Measurements from ENCODE around the gene VSIG10L.

Gene VSIG10L

GRCh38 chr19:51368366-51369282 is 26.7 kb upstream of the VSIG10L start, which contains the start of gene CLDND2:
CLDND2 (minus strand) TSS chr19:51369003; CDS start chr19:51368577, 426 bp downstream.
- Mint-ChIP-seq H3K36me3 (peaks cover 4% of the 10 kb centered on the region), H3K4me1 (ENCODE audit: low read depth) (peaks cover 66% of the 10 kb centered on the region), H3K4me3 (peak within 1 kb of the TSS; percentile 100)

GRCh38 chr19:51367565-51368365 is 25.8 kb upstream of the VSIG10L start:
- Mint-ChIP-seq H3K36me3 (peaks cover 4% of the 10 kb centered on the region), H3K4me3 (peak overlapping the region; percentile 100), H3K4me1 (ENCODE audit: low read depth) (peaks cover 66% of the 10 kb centered on the region), H3K9me3 (ENCODE audit: low read depth) (no peaks in the 10 kb centered on the region), H3K27ac (peak overlapping the region; percentile 99), H3K27me3 (no peaks in the 10 kb centered on the region)

More at GRCh38 chr19:51368366-51369282, 26.7 kb upstream of the VSIG10L start, which contains the start of gene CLDND2:
- no peaks in the 10 kb centered on the region for H3K9me3 Mint-ChIP-seq (ENCODE audit: low read depth)
- H3K27me3 Mint-ChIP-seq: no peaks in the 10 kb centered on the region
- H3K27ac Mint-ChIP-seq: peak within 1 kb of the TSS; percentile 99

DNA sequence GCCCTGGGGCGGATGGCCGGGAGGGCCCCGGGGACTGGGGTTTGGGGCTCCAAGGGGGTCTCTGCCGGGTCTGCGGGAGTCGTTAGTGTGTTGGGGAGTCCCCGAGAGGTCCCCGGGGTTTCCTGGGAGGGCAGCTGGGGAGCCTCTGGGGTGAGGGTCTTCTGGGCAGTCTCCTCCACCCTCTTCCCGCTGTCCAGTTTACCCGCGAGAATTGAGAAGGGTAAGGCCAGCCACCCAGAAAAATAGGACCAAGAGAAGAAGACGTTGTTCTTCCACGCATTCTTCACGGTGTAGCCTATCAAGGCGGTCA is 25.3 kb upstream of the VSIG10L start:
- H3K4me3 Mint-ChIP-seq: peak overlapping the region; percentile 100
- no peaks in the 10 kb centered on the region for H3K27me3 Mint-ChIP-seq
- H3K36me3 Mint-ChIP-seq: peaks cover 4% of the 10 kb centered on the region
- peaks cover 66% of the 10 kb centered on the region for H3K4me1 Mint-ChIP-seq (ENCODE audit: low read depth)
- H3K9me3 Mint-ChIP-seq (ENCODE audit: low read depth): no peaks in the 10 kb centered on the region
- H3K27ac Mint-ChIP-seq: peak overlapping the region; percentile 99

- peak overlapping the region; percentile 100 for H3K4me3 Mint-ChIP-seq
- H3K27ac Mint-ChIP-seq: peak overlapping the region; percentile 99
- H3K36me3 Mint-ChIP-seq: peaks cover 4% of the 10 kb centered on the region
- peaks cover 65% of the 10 kb centered on the region for H3K4me1 Mint-ChIP-seq (ENCODE audit: low read depth)
- no peaks in the 10 kb centered on the region for H3K27me3 Mint-ChIP-seq
- no peaks in the 10 kb centered on the region for H3K9me3 Mint-ChIP-seq (ENCODE audit: low read depth)
Measured at GRCh38 chr19:51366389-51367254, 24.7 kb upstream of the VSIG10L start.

GRCh38 chr19:51365965-51366388 is 24.0 kb upstream of the VSIG10L start, which contains the start of gene ETFB:
ETFB (minus strand) TSS chr19:51366388; CDS start chr19:51366326, 62 bp downstream.
- H3K4me1 Mint-ChIP-seq (ENCODE audit: low read depth): peaks cover 59% of the 10 kb centered on the region
- peak within 1 kb of the TSS; percentile 100 for H3K4me3 Mint-ChIP-seq
- H3K9me3 Mint-ChIP-seq (ENCODE audit: low read depth): no peaks in the 10 kb centered on the region
- H3K36me3 Mint-ChIP-seq: peaks cover 4% of the 10 kb centered on the region
- peak within 1 kb of the TSS; percentile 99 for H3K27ac Mint-ChIP-seq
- no peaks in the 10 kb centered on the region for H3K27me3 Mint-ChIP-seq

DNA sequence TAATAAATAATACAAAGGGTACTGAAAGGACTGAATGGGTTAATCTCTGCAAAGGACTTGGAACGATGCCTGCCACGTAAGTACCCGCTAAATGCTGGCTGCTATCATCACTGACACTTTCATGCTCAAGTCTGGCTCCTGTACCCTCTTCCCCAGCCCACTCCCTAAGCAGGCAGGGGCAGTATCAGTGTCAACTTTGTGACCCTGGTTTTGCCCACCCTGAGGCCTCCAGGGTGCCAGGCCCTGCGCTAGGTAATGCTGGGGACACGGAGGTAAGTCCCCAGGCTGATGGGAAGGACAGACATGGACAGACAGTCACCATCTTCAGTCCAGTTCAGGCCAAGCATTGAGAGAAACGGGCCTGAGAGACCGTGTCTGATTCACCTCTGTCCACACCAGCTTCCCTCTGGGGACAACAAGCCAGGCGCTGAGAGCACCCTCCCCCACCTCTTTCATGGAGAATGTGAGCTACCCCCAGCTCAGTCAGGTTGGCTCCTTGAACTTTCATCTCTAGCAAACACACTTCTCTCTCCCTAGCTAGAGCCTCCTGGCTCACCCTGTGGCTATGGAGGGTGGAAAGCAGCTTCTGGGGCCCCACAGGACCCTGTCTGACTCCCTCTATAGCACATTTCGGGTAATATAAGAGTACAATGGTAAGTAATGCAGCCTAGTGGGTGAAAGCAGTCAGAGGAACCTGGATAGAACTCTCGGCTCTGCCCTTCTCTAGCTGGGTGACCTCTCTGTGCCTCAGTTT is 23.4 kb upstream of the VSIG10L start:
- Mint-ChIP-seq H3K27ac (peak overlapping the region; percentile 99), H3K4me1 (ENCODE audit: low read depth) (peaks cover 56% of the 10 kb centered on the region), H3K27me3 (no peaks in the 10 kb centered on the region), H3K36me3 (peaks cover 3% of the 10 kb centered on the region), H3K4me3 (peak overlapping the region; percentile 100), H3K9me3 (ENCODE audit: low read depth) (no peaks in the 10 kb centered on the region)

GRCh38 chr19:51364200-51365106 is 22.5 kb upstream of the VSIG10L start:
- H3K27me3 Mint-ChIP-seq: no peaks in the 10 kb centered on the region
- no peaks in the 10 kb centered on the region for H3K9me3 Mint-ChIP-seq (ENCODE audit: low read depth)
- H3K4me3 Mint-ChIP-seq: peak overlapping the region; percentile 80
- no peaks in the 10 kb centered on the region for H3K36me3 Mint-ChIP-seq
- H3K4me1 Mint-ChIP-seq (ENCODE audit: low read depth): peaks cover 54% of the 10 kb centered on the region
- peak overlapping the region; percentile 92 for H3K27ac Mint-ChIP-seq

GRCh38 chr19:51361239-51361638 is 19.3 kb upstream of the VSIG10L start:
- Mint-ChIP-seq H3K9me3 (ENCODE audit: low read depth) (no peaks in the 10 kb centered on the region), H3K36me3 (no peaks in the 10 kb centered on the region), H3K4me3 (no peak overlapping the region), H3K27me3 (no peaks in the 10 kb centered on the region), H3K4me1 (ENCODE audit: low read depth) (peaks cover 56% of the 10 kb centered on the region), H3K27ac (no peak overlapping the region)

- Mint-ChIP-seq H3K4me3 (no peak overlapping the region), H3K27me3 (no peaks in the 10 kb centered on the region), H3K9me3 (ENCODE audit: low read depth) (no peaks in the 10 kb centered on the region), H3K4me1 (ENCODE audit: low read depth) (peaks cover 57% of the 10 kb centered on the region), H3K36me3 (no peaks in the 10 kb centered on the region), H3K27ac (no peak overlapping the region)
Measured at GRCh38 chr19:51359294-51359693, 17.4 kb upstream of the VSIG10L start.

- Mint-ChIP-seq H3K36me3 (no peaks in the 10 kb centered on the region), H3K4me3 (no peak overlapping the region), H3K9me3 (ENCODE audit: low read depth) (no peaks in the 10 kb centered on the region), H3K27me3 (no peaks in the 10 kb centered on the region), H3K4me1 (ENCODE audit: low read depth) (peaks cover 47% of the 10 kb centered on the region), H3K27ac (no peak overlapping the region)
Measured at GRCh38 chr19:51357952-51358351, 16.0 kb upstream of the VSIG10L start.

- Mint-ChIP-seq H3K27ac (peak overlapping the region; percentile 72), H3K4me3 (peak overlapping the region; percentile 18), H3K4me1 (ENCODE audit: low read depth) (peaks cover 35% of the 10 kb centered on the region), H3K36me3 (no peaks in the 10 kb centered on the region), H3K9me3 (ENCODE audit: low read depth) (no peaks in the 10 kb centered on the region), H3K27me3 (no peaks in the 10 kb centered on the region)
Measured at GRCh38 chr19:51356159-51356801, 14.3 kb upstream of the VSIG10L start.

GRCh38 chr19:51354742-51355148 is 12.8 kb upstream of the VSIG10L start:
- H3K27ac Mint-ChIP-seq: peak overlapping the region; percentile 82
- H3K27me3 Mint-ChIP-seq: no peaks in the 10 kb centered on the region
- no peaks in the 10 kb centered on the region for H3K9me3 Mint-ChIP-seq (ENCODE audit: low read depth)
- no peaks in the 10 kb centered on the region for H3K36me3 Mint-ChIP-seq
- H3K4me1 Mint-ChIP-seq (ENCODE audit: low read depth): peaks cover 31% of the 10 kb centered on the region
- peak overlapping the region; percentile 58 for H3K4me3 Mint-ChIP-seq
